ENCODE results near the gene UBAC2. TPM values are rescaled to one million over a fixed set of nuclear protein-coding genes. Genes with fewer than 3 reads are reported as not detected.

The UBAC2 gene
- total RNA-seq, 1 donor, result 36.9 TPM

- no peak overlapping the region for H2AFZ ChIP-seq (ENCODE audit: low read length)
- H3K4me1 ChIP-seq (ENCODE audit: insufficient read depth, low read length), result no peaks in the 10 kb centered on the region
- H3K4me3 ChIP-seq (ENCODE audit: insufficient read depth, low read length), result no peak overlapping the region
- no peak for TF ChIP-seq CTCF (IDR thresholded peaks at IDR 0.05; ENCODE audit: extremely low read depth, low read depth, low read length)
- peaks cover 2% of the 10 kb centered on the region for H3K79me2 ChIP-seq (ENCODE audit: insufficient read depth, low read length)
- H3K9me3 ChIP-seq (ENCODE audit: low read depth, low read length), result no peaks in the 10 kb centered on the region
- no peak overlapping the region for H3K27ac ChIP-seq (ENCODE audit: low read depth, low read length)
- H4K20me1 ChIP-seq (ENCODE audit: insufficient read depth, low read length), result peaks cover 11% of the 10 kb centered on the region
- H3K4me2 ChIP-seq (ENCODE audit: insufficient read depth, low read length), result no peak overlapping the region
- H3K36me3 ChIP-seq (ENCODE audit: insufficient read depth, low read length), result no peaks in the 10 kb centered on the region
- H3K27me3 ChIP-seq (ENCODE audit: insufficient read depth, low read length), result no peaks in the 10 kb centered on the region
- DNase-seq (ENCODE audit: insufficient read length, low spot score, missing footprints), result no peak
These were observed 67.3 kb downstream of the UBAC2 start for GRCh38 chr13:99267927-99268326.

GRCh38 chr13:99268822-99269221 lies 68.2 kb downstream of the UBAC2 start:
- no peaks in the 10 kb centered on the region for H3K27me3 ChIP-seq (ENCODE audit: insufficient read depth, low read length)
- H3K4me1 ChIP-seq (ENCODE audit: insufficient read depth, low read length), result no peaks in the 10 kb centered on the region
- H3K79me2 ChIP-seq (ENCODE audit: insufficient read depth, low read length), result peaks cover 2% of the 10 kb centered on the region
- H3K9me3 ChIP-seq (ENCODE audit: low read depth, low read length), result no peaks in the 10 kb centered on the region
- H3K4me3 ChIP-seq (ENCODE audit: insufficient read depth, low read length), result no peak overlapping the region
- H3K27ac ChIP-seq (ENCODE audit: low read depth, low read length), result no peak overlapping the region
- no peaks in the 10 kb centered on the region for H3K36me3 ChIP-seq (ENCODE audit: insufficient read depth, low read length)
- no peak for DNase-seq (ENCODE audit: insufficient read length, low spot score, missing footprints)
- no peak overlapping the region for H3K4me2 ChIP-seq (ENCODE audit: insufficient read depth, low read length)
- TF ChIP-seq CTCF (IDR thresholded peaks at IDR 0.05; ENCODE audit: extremely low read depth, low read depth, low read length), result no peak
- no peak overlapping the region for H2AFZ ChIP-seq (ENCODE audit: low read length)
- peaks cover 11% of the 10 kb centered on the region for H4K20me1 ChIP-seq (ENCODE audit: insufficient read depth, low read length)

- peaks cover 14% of the 10 kb centered on the region for H4K20me1 ChIP-seq (ENCODE audit: insufficient read depth, low read length)
- peak; percentile 85 for TF ChIP-seq CTCF (IDR thresholded peaks at IDR 0.05; ENCODE audit: extremely low read depth, low read depth, low read length)
- H3K79me2 ChIP-seq (ENCODE audit: insufficient read depth, low read length), result peaks cover 2% of the 10 kb centered on the region
- H2AFZ ChIP-seq (ENCODE audit: low read length), result no peak overlapping the region
- H3K27me3 ChIP-seq (ENCODE audit: insufficient read depth, low read length), result no peaks in the 10 kb centered on the region
- peaks cover under 1% of the 10 kb centered on the region for H3K4me1 ChIP-seq (ENCODE audit: insufficient read depth, low read length)
- H3K4me3 ChIP-seq (ENCODE audit: insufficient read depth, low read length), result no peak overlapping the region
- peak; percentile 31 for DNase-seq (ENCODE audit: insufficient read length, low spot score, missing footprints)
- H3K27ac ChIP-seq (ENCODE audit: low read depth, low read length), result no peak overlapping the region
- no peaks in the 10 kb centered on the region for H3K36me3 ChIP-seq (ENCODE audit: insufficient read depth, low read length)
- no peaks in the 10 kb centered on the region for H3K9me3 ChIP-seq (ENCODE audit: low read depth, low read length)
- no peak overlapping the region for H3K4me2 ChIP-seq (ENCODE audit: insufficient read depth, low read length)
These were observed 69.1 kb downstream of the UBAC2 start for GRCh38 chr13:99269627-99270241.

GRCh38 chr13:99270518-99270917 lies 69.9 kb downstream of the UBAC2 start:
- no peak overlapping the region for H3K27ac ChIP-seq (ENCODE audit: low read depth, low read length)
- H3K27me3 ChIP-seq (ENCODE audit: insufficient read depth, low read length), result no peaks in the 10 kb centered on the region
- no peak overlapping the region for H3K4me2 ChIP-seq (ENCODE audit: insufficient read depth, low read length)
- peaks cover 14% of the 10 kb centered on the region for H4K20me1 ChIP-seq (ENCODE audit: insufficient read depth, low read length)
- no peak overlapping the region for H3K4me3 ChIP-seq (ENCODE audit: insufficient read depth, low read length)
- H3K4me1 ChIP-seq (ENCODE audit: insufficient read depth, low read length), result peaks cover 5% of the 10 kb centered on the region
- H2AFZ ChIP-seq (ENCODE audit: low read length), result no peak overlapping the region
- TF ChIP-seq CTCF (IDR thresholded peaks at IDR 0.05; ENCODE audit: extremely low read depth, low read depth, low read length), result no peak
- peaks cover 2% of the 10 kb centered on the region for H3K79me2 ChIP-seq (ENCODE audit: insufficient read depth, low read length)
- no peaks in the 10 kb centered on the region for H3K9me3 ChIP-seq (ENCODE audit: low read depth, low read length)
- no peak for DNase-seq (ENCODE audit: insufficient read length, low spot score, missing footprints)
- H3K36me3 ChIP-seq (ENCODE audit: insufficient read depth, low read length), result no peaks in the 10 kb centered on the region

All from osteoblast (primary cell).